DOHH2 (cell line): Measurements from ENCODE around the gene CYBA.

ENCODE experiments used
- H3F3A ChIP-seq: fragments of 200-600 bp; sonication (generic), shearing (Covaris generic); 2 replicates; pipeline ENCODE4 v1.6.0; 2016; ENCODE audit warnings: antibody characterized with exemption, mild to moderate bottlenecking; ENCODE audit not compliant: control insufficient read depth, insufficient read depth
- H3K27ac ChIP-seq: fragments of 200-600 bp; sonication (generic); 2 replicates; pipeline ENCODE4 v1.5.1; 2014; ENCODE audit warnings: low read depth, mild to moderate bottlenecking, low read length, moderate library complexity
- H3K27me3 ChIP-seq: fragments of 200-600 bp; sonication (generic); 2 replicates; pipeline ENCODE4 v1.6.1; 2014; ENCODE audit warnings: mild to moderate bottlenecking, low read length, mixed read lengths; ENCODE audit not compliant: control insufficient read depth
- H3K36me3 ChIP-seq: fragments of 200-600 bp; sonication (generic); 2 replicates; pipeline ENCODE4 v1.6.1; 2014; ENCODE audit warnings: mild to moderate bottlenecking, low read length, moderate library complexity, mixed read lengths; ENCODE audit not compliant: control insufficient read depth
- H3K4me1 ChIP-seq: fragments of 200-600 bp; sonication (generic); 2 replicates; pipeline ENCODE4 v1.6.1; 2014; ENCODE audit warnings: mild to moderate bottlenecking, low read length, mixed read lengths; ENCODE audit not compliant: control insufficient read depth
- H3K4me2 ChIP-seq: fragments of 200-600 bp; sonication (generic); 2 replicates; pipeline ENCODE4 v1.6.0; 2014; ENCODE audit warnings: mild to moderate bottlenecking, low read length, moderate library complexity
- H3K4me3 ChIP-seq: fragments of 200-600 bp; sonication (generic); 2 replicates; pipeline ENCODE4 v1.5.1; 2014; ENCODE audit warnings: mild to moderate bottlenecking, low read length, mixed read lengths
- H3K79me2 ChIP-seq: fragments of 200-600 bp; sonication (generic); 2 replicates; pipeline ENCODE4 v1.6.1; 2014; ENCODE audit warnings: mild to moderate bottlenecking, low read length, mixed read lengths; ENCODE audit not compliant: control insufficient read depth
- H3K9me2 ChIP-seq: fragments of 200-600 bp; sonication (generic); replicated peaks from 2 replicates; pipeline ENCODE4 v1.6.1; 2014; ENCODE audit warnings: mild to moderate bottlenecking, low read length, mixed read lengths; ENCODE audit not compliant: control insufficient read depth
- H3K9me3 ChIP-seq: fragments of 200-600 bp; sonication (generic); 2 replicates; pipeline ENCODE4 v1.6.1; 2014; ENCODE audit warnings: antibody characterized with exemption, low read length, mixed read lengths; ENCODE audit not compliant: control insufficient read depth, insufficient read depth
- H4K20me1 ChIP-seq: fragments of 200-600 bp; sonication (generic); 2 replicates; pipeline ENCODE4 v1.6.0; 2014; ENCODE audit warnings: low read depth, mild to moderate bottlenecking, antibody characterized with exemption, low read length, moderate library complexity; ENCODE audit not compliant: control insufficient read depth, insufficient read depth
- EZH2phosphoT487 ChIP-seq: fragments of 200-600 bp; sonication (generic); IDR thresholded peaks from 2 replicates; pipeline ENCODE4 v1.6.1; 2017; ENCODE audit warnings: borderline replicate concordance, mild to moderate bottlenecking, antibody characterized with exemption, low read length, moderate library complexity, mixed read lengths
- TF ChIP-seq, protein P1 (sequence below): fragments of 200-600 bp; sonication (generic); IDR thresholded peaks from one replicate; pipeline ENCODE4 v1.5.1; 2014; ENCODE audit warnings: antibody characterized with exemption, mild to moderate bottlenecking, low read depth, low read length; ENCODE audit not compliant: poor library complexity, severe bottlenecking

CYBA gene

DNA sequence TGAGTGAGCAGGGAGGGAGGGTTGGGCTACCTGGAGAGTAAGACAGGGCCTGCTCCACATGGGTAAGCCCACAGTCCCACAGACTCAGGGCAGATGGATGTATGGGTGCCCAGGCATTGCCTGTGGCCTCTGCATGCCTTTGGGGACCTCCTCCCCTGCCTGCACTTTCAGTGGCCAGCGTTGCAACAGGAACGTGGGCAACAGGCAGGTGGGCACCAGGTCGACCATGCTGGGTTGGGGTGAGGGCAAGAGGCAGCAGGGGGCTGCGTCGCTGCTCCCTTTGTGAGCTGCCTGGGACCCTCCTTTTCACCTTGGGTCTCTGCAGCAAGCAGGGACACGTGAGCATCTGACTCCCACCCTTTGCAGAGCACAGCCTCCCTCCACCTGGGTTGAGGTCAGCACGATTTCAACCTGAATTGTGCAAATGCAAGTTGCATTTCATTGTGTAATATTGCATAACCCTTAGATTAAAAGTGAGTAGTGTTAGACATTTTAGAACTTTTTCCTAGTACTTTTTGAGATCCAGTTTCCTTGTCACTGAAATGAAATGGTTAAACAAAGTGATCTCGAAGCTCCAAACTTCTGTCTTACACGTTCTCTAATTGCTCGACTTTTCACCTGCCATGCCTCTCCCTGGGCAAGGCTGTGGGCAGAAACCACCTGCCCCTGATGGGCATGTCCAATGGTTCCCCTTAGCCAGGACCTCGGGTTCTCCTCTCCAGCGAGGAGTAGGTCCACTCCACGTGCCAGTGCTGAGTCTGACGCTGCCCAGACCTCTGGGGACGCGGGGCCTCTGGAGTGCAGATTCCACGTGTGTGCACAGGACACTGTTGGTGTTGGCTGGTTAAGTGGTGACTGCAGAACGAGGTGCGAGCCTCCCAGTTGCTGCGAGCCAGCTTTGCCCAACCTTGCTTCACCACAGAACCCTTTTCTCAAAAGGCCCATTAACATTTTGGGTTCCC lies 45.4 kb downstream of the CYBA start:
- no peaks in the 10 kb centered on the region for H3F3A ChIP-seq
- no peak for TF ChIP-seq EZH2phosphoT487
- TF ChIP-seq, protein P1, sequence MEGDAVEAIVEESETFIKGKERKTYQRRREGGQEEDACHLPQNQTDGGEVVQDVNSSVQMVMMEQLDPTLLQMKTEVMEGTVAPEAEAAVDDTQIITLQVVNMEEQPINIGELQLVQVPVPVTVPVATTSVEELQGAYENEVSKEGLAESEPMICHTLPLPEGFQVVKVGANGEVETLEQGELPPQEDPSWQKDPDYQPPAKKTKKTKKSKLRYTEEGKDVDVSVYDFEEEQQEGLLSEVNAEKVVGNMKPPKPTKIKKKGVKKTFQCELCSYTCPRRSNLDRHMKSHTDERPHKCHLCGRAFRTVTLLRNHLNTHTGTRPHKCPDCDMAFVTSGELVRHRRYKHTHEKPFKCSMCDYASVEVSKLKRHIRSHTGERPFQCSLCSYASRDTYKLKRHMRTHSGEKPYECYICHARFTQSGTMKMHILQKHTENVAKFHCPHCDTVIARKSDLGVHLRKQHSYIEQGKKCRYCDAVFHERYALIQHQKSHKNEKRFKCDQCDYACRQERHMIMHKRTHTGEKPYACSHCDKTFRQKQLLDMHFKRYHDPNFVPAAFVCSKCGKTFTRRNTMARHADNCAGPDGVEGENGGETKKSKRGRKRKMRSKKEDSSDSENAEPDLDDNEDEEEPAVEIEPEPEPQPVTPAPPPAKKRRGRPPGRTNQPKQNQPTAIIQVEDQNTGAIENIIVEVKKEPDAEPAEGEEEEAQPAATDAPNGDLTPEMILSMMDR: no peak
- no peak overlapping the region for H3K4me3 ChIP-seq
- H3K4me2 ChIP-seq: no peak overlapping the region
- no peaks in the 10 kb centered on the region for H3K9me3 ChIP-seq
- H3K27ac ChIP-seq: no peak overlapping the region
- no peaks in the 10 kb centered on the region for H3K27me3 ChIP-seq
- peaks cover 35% of the 10 kb centered on the region for H3K79me2 ChIP-seq
- H3K4me1 ChIP-seq: peaks cover 25% of the 10 kb centered on the region
- no peaks in the 10 kb centered on the region for H3K9me2 ChIP-seq
- H3K36me3 ChIP-seq: peaks cover 79% of the 10 kb centered on the region
- 0 out of 2 replicates have a peak, but pooled peaks cover 3% of the 10 kb centered on the region for H4K20me1 ChIP-seq

DNA sequence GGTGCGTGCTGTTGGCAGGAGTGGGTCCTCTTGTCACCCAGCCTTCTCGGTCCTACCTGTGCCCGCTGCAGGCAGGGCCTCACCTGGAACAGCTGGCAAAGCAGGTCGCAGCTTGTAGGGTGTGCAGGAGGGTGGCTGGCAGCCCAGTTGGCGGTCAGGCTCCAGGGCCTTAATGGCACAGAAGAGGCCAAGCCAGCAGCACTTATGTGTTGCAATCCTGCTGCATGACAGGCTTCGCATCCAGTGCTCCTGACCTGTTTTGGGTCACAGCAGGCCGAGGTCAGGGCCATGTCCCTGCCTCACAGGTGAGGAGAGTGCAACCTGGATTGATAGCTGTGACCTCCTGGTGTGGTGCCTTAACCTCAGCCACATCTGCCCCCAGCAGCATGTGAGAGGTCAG lies 48.8 kb downstream of the CYBA start:
- Histone ChIP-seq H3K4me1 (peaks cover 9% of the 10 kb centered on the region), H3K27me3 (no peaks in the 10 kb centered on the region), H3K4me3 (no peak overlapping the region), H3K27ac (no peak overlapping the region), H4K20me1 (0 out of 2 replicates have a peak, but pooled peaks cover 3% of the 10 kb centered on the region), H3K36me3 (peaks cover 84% of the 10 kb centered on the region), H3F3A (no peaks in the 10 kb centered on the region), H3K9me3 (no peaks in the 10 kb centered on the region), H3K79me2 (peaks cover 27% of the 10 kb centered on the region), H3K9me2 (no peaks in the 10 kb centered on the region), H3K4me2 (no peak overlapping the region)
- TF ChIP-seq, protein P1: no peak
- no peak for TF ChIP-seq EZH2phosphoT487

DNA sequence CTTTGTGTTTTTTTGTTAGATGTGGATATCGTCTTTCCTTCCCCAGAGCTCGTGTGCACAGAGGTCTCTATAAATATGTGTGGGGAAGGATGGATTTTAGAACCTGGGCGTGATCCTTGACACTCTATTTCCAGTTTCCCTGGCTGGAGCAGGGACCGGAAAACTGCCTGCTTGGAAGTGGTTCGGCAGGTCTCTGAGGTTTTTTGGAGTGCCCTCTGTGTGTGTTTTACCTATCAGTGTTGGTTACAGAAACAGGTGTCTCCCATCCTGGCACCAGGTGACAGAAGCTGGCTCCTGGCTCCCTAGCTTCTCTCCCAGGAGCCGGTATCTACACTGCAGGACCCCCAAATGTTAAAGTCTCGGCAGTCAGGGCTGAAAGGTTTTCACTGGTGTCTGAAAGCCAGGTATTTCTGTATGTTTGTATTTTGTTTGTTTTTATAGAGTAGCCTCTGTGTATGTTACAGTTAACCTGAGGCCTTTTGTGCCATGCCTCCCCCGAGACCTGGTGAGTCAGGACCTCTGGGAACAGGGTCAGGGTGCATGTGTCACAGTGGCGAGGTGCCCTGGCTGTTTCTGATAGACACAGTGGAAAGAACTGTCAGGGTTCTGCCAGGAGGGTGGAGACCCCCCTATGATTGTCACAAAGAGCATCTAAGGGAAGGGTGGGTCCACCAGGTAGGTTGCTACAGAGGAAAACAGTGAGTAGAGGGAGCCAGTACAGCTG lies 49.4 kb downstream of the CYBA start:
- no peak overlapping the region for H3K4me3 ChIP-seq
- TF ChIP-seq EZH2phosphoT487: no peak
- TF ChIP-seq, protein P1: no peak
- H3K9me3 ChIP-seq: no peaks in the 10 kb centered on the region
- H3K27me3 ChIP-seq: no peaks in the 10 kb centered on the region
- peaks cover 26% of the 10 kb centered on the region for H3K79me2 ChIP-seq
- no peaks in the 10 kb centered on the region for H3K9me2 ChIP-seq
- 0 out of 2 replicates have a peak, but pooled peaks cover 3% of the 10 kb centered on the region for H4K20me1 ChIP-seq
- H3K36me3 ChIP-seq: peaks cover 78% of the 10 kb centered on the region
- H3K27ac ChIP-seq: no peak overlapping the region
- H3F3A ChIP-seq: no peaks in the 10 kb centered on the region
- no peak overlapping the region for H3K4me2 ChIP-seq
- H3K4me1 ChIP-seq: peaks cover 3% of the 10 kb centered on the region
